Endothelial cell of umbilical vein (primary cell): ENCODE measurements around the gene GRM2. TPM values are rescaled to one million over a fixed set of nuclear protein-coding genes. Genes with fewer than 3 reads are reported as not detected.

ENCODE experiments used
- BruUV-seq: library from RNA; stranded (reverse); fragments of 400-500 nt; replicated peaks from 2 replicates; lab custom pipeline; 2021; lab: Mats Ljungman, UMichigan
- CTCF ChIA-PET: fragments of 300-600, 350-600 bp; sonication (Branson Sonifier 250); formaldehyde crosslinking; loops from one replicate; lab custom pipeline; 2021; ENCODE audit warnings: antibody characterized with exemption, inconsistent platforms; lab: Charles Lee
- POLR2A ChIA-PET: fragments of 300-600, 350-600 bp; sonication (Branson Sonifier 250); formaldehyde crosslinking; loops from one replicate; lab custom pipeline; 2021; ENCODE audit warnings: antibody characterized with exemption, inconsistent platforms; lab: Charles Lee
- DNase-seq: peaks from one replicate; pipeline ENCODE4 v3.0.0-alpha.2; 2011; ENCODE audit warnings: low read depth, low spot score
- FAIRE-seq: peaks from 2 replicates; lab custom pipeline; 2011; peaks lifted over from hg19 to GRCh38; lab: Jason Lieb, UNC
- H2AFZ ChIP-seq: 2 replicates; pipeline ENCODE4 v1.6.0; 2012; ENCODE audit warnings: low read depth, low read length, control low read depth, inconsistent platforms
- H3K27ac ChIP-seq: 2 replicates; pipeline ENCODE4 v1.5.1; 2011; ENCODE audit warnings: low read depth, mild to moderate bottlenecking, control low read depth, low read length, moderate library complexity; ENCODE audit not compliant: insufficient read depth
- H3K27me3 ChIP-seq, 2 experiments: 2 replicates each; pipeline versions ENCODE4 v1.6.0 to v1.6.1; 2011; ENCODE audit warnings: low read length in 2 of 2, mixed read lengths in 1 of 2; ENCODE audit not compliant: control insufficient read depth in 2 of 2, insufficient read depth in 2 of 2
- H3K36me3 ChIP-seq, 2 experiments: 2 replicates in 1 of 2; 3 replicates in 1 of 2; pipeline ENCODE4 v1.5.1; 2011; ENCODE audit warnings: low read length in 2 of 2, mild to moderate bottlenecking in 1 of 2, moderate library complexity in 1 of 2; ENCODE audit not compliant: control insufficient read depth in 2 of 2, insufficient read depth in 2 of 2; ENCODE audit errors: extremely low read depth in 1 of 2
- H3K4me1 ChIP-seq: 3 replicates; pipeline ENCODE4 v1.5.1; 2011; ENCODE audit warnings: mild to moderate bottlenecking, low read length; ENCODE audit not compliant: control insufficient read depth, insufficient read depth; ENCODE audit errors: extremely low read depth
- H3K4me2 ChIP-seq: 2 replicates; pipeline ENCODE4 v1.6.1; 2011; ENCODE audit warnings: low read length, control low read depth, mixed read lengths; ENCODE audit not compliant: insufficient read depth
- H3K4me3 ChIP-seq, 3 experiments: fragments of 200-600 bp in 1 of 3; sonication (generic), shearing (Covaris generic) in 1 of 3; replicated peaks in 1 of 3; 2 replicates each; pipeline ENCODE4 v1.5.1; 2011 to 2016; ENCODE audit warnings: control low read depth in 3 of 3, low read length in 3 of 3, mild to moderate bottlenecking in 2 of 3, inconsistent platforms in 1 of 3, low read depth in 1 of 3, moderate library complexity in 1 of 3; ENCODE audit not compliant: insufficient read depth in 1 of 3
- H3K79me2 ChIP-seq: 2 replicates; pipeline ENCODE4 v1.6.0; 2012; ENCODE audit warnings: low read length, inconsistent platforms; ENCODE audit not compliant: control insufficient read depth, insufficient read depth
- H3K9ac ChIP-seq: replicated peaks from 2 replicates; pipeline ENCODE3; 2011; ENCODE audit warnings: low read length, control low read depth; ENCODE audit not compliant: insufficient read depth; ENCODE audit errors: extremely low read depth
- H3K9me1 ChIP-seq: replicated peaks from 3 replicates; pipeline ENCODE4 v1.6.0; 2011; ENCODE audit warnings: mild to moderate bottlenecking, low read length; ENCODE audit not compliant: control insufficient read depth, insufficient read depth; ENCODE audit errors: extremely low read depth
- H3K9me3 ChIP-seq: replicated peaks from 2 replicates; pipeline ENCODE4 v1.5.1; 2012; ENCODE audit warnings: low read length, inconsistent platforms; ENCODE audit not compliant: control insufficient read depth, insufficient read depth
- H4K20me1 ChIP-seq: replicated peaks from 2 replicates; pipeline ENCODE3; 2011; ENCODE audit warnings: mild to moderate bottlenecking, low read length; ENCODE audit not compliant: control insufficient read depth, insufficient read depth; ENCODE audit errors: extremely low read depth
- EZH2 ChIP-seq: IDR thresholded peaks from 2 replicates; pipeline ENCODE4 v1.6.1; 2012; ENCODE audit warnings: borderline replicate concordance, low read depth, mild to moderate bottlenecking, moderate library complexity, low read length, inconsistent platforms; ENCODE audit not compliant: severe bottlenecking
- FOS ChIP-seq: IDR thresholded peaks from 2 replicates; pipeline ENCODE4 v1.6.1; 2011; ENCODE audit warnings: mild to moderate bottlenecking, low read length, moderate library complexity, borderline replicate concordance; ENCODE audit not compliant: insufficient read depth
- GATA2 ChIP-seq: IDR thresholded peaks from 2 replicates; pipeline ENCODE4 v1.7.0; 2011; ENCODE audit warnings: low read depth, mild to moderate bottlenecking, moderate library complexity, mixed read lengths, low read length; ENCODE audit not compliant: insufficient read length, insufficient read depth
- JUN ChIP-seq: IDR thresholded peaks from 2 replicates; pipeline ENCODE4 v1.6.1; 2011; ENCODE audit warnings: borderline replicate concordance, low read depth; ENCODE audit not compliant: insufficient read length, insufficient read depth
- MYC ChIP-seq: IDR thresholded peaks from one replicate; pipeline ENCODE4 v1.6.1; 2011; ENCODE audit warnings: mild to moderate bottlenecking, low read depth, low read length
- POLR2A ChIP-seq: IDR thresholded peaks from 2 replicates; pipeline ENCODE4 v1.6.1; 2012; ENCODE audit warnings: low read depth, mild to moderate bottlenecking, control low read depth, low read length
- POLR2AphosphoS5 ChIP-seq: IDR thresholded peaks from 2 replicates; pipeline ENCODE4 v1.6.1; 2012; ENCODE audit warnings: low read depth, mild to moderate bottlenecking, control low read depth, low read length, moderate library complexity; ENCODE audit not compliant: insufficient read depth
- dilution Hi-C: fragments of 300-500 bp; cut with MboI; formaldehyde crosslinking; loops from one replicate; pipeline ENCODE4 v1.15.0; 2019; ENCODE audit warnings: low sequenced_read_pairs; ENCODE audit not compliant: extremely low pct_ligation_motif_present
- intact Hi-C: fragments of 100-400 bp; cut with micrococcal nuclease; formaldehyde crosslinking; loops from one replicate; pipeline ENCODE4 v1.10.0; 2022
- polyA plus RNA-seq, 4 experiments: library from polyadenylated mRNA; depleted of rRNA in 3 of 4; stranded (reverse) in 3 of 4; unstranded in 1 of 4; fragments of >200 nt; gene quantifications; 2 replicates each; pipeline versions ENCODE4 v1.2.1 to v1.2.3, GENCODE V29; 2011 to 2012; ENCODE audit warnings: missing spikeins in 1 of 4
- total RNA-seq: library from RNA; stranded (reverse); gene quantifications from 2 replicates; pipeline ENCODE4 v1.2.3, GENCODE V29; 2021
- TF ChIP-seq, protein P1 (sequence below), 2 donors: IDR thresholded peaks; 1 replicate in 1 of 2; 2 replicates in 1 of 2; pipeline ENCODE4 v1.5.1; 2011; ENCODE audit warnings: low read length in 2 of 2, mild to moderate bottlenecking in 2 of 2, moderate library complexity in 2 of 2, control low read depth in 1 of 2, inconsistent platforms in 1 of 2, low read depth in 1 of 2; ENCODE audit not compliant: insufficient read depth in 1 of 2; ENCODE audit errors: extremely low read depth in 1 of 2
- TF ChIP-seq, protein P2 (sequence below): IDR thresholded peaks from 2 replicates; pipeline ENCODE4 v1.6.1; 2011; ENCODE audit not compliant: insufficient read depth, insufficient read length

The GRM2 gene
- total and polyA plus RNA-seq, 2 donors (not counting 3 experiments of a cell fraction or from before 2014, with no cell fraction given), result 0.10 to 0.51 TPM

DNA sequence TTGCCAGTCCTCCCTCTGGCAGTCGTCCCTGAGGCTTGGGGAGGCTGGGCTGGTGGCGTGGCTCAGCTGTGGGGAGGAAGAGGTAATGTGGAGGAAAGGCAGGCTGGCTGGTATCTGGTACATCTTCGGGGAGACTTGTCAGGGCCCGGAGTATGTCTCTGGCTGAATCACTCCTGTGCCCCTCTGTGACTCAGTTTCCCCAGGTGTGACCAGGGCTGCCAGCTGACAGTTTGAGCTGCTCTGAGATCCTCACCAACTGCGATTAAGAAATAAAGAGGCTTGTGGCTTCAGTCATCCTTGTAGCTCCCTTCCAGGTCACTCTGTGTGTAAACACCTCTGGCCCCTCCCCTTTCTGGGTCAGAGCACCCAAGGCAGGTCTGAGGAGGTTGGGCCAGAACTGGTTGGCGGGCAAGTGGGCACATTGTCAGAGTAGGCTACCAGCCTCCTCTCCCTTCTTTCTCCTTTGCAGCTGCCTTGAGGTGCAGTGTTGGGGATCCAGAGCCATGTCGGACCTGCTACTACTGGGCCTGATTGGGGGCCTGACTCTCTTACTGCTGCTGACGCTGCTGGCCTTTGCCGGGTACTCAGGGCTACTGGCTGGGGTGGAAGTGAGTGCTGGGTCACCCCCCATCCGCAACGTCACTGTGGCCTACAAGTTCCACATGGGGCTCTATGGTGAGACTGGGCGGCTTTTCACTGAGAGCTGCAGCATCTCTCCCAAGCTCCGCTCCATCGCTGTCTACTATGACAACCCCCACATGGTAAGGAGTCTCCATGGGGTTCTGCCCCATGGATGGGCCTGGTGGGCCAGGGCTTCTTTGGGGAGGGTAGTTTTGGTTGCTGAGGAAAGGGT, 32.8 kb upstream of the GRM2 start:
- Histone ChIP-seq H3K9me3 (no peaks in the 10 kb centered on the region), H3K27me3 (no peaks in the 10 kb centered on the region), H3K27ac (no peak overlapping the region), H3K4me2 (no peak overlapping the region), H3K36me3 (peaks cover 0 to 2% of the 10 kb centered on the region in 2 experiments), H4K20me1 (no peaks in the 10 kb centered on the region), H3K9ac (no peak overlapping the region), H2AFZ (no peak overlapping the region), H3K79me2 (no peaks in the 10 kb centered on the region), H3K4me3 (no peak overlapping the region), H3K4me1 (peaks cover 12% of the 10 kb centered on the region), H3K9me1 (no peaks in the 10 kb centered on the region)
- no TSS peak for BruUV-seq
- ChIA-PET POLR2A (no interaction called here), CTCF (interaction anchor here (1.5 to 6.4 kb wide), 3 partner anchors 8 to 172 kb away, joined by 5 to 135 read pairs (median 54); no protein-coding TSS in a partner anchor)
- dilution Hi-C loops, result no loop called here
- intact Hi-C loops, result loop anchor here (10.0 kb wide), 1 partner anchor 1059 kb away; the partner anchor contains the start of genes CISH and MAPKAPK3
- no peak for FAIRE-seq
- no peak for DNase-seq
- TF ChIP-seq, protein P1, sequence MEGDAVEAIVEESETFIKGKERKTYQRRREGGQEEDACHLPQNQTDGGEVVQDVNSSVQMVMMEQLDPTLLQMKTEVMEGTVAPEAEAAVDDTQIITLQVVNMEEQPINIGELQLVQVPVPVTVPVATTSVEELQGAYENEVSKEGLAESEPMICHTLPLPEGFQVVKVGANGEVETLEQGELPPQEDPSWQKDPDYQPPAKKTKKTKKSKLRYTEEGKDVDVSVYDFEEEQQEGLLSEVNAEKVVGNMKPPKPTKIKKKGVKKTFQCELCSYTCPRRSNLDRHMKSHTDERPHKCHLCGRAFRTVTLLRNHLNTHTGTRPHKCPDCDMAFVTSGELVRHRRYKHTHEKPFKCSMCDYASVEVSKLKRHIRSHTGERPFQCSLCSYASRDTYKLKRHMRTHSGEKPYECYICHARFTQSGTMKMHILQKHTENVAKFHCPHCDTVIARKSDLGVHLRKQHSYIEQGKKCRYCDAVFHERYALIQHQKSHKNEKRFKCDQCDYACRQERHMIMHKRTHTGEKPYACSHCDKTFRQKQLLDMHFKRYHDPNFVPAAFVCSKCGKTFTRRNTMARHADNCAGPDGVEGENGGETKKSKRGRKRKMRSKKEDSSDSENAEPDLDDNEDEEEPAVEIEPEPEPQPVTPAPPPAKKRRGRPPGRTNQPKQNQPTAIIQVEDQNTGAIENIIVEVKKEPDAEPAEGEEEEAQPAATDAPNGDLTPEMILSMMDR (IDR thresholded peaks at IDR 0.05; ENCODE audit: extremely low read depth in 1 of 2, insufficient read depth in 1 of 2, low read depth in 1 of 2, low read length in 2 of 2), result no peak
- TF ChIP-seq POLR2A (no peak), GATA2 (no peak), FOS (no peak), POLR2AphosphoS5 (no peak), JUN (no peak), EZH2 (no peak), MYC (no peak)
- TF ChIP-seq, protein P2, sequence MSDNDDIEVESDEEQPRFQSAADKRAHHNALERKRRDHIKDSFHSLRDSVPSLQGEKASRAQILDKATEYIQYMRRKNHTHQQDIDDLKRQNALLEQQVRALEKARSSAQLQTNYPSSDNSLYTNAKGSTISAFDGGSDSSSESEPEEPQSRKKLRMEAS, result no peak
